PC-9 (cell line): ENCODE results near the gene NID1. TPM values are rescaled to one million over a fixed set of nuclear protein-coding genes. Genes with fewer than 3 reads are reported as not detected.

ENCODE experiments used
- BruUV-seq: library from RNA; stranded (reverse); fragments of 400-500 nt; replicated peaks from 2 replicates; lab custom pipeline; 2021; lab: Mats Ljungman, UMichigan
- CTCF ChIA-PET: fragments of 300-600 bp; sonication (Branson Sonifier 250); formaldehyde crosslinking; loops from one replicate; lab custom pipeline; 2022; ENCODE audit warnings: antibody characterized with exemption; lab: Charles Lee
- POLR2A ChIA-PET: fragments of 300-600 bp; sonication (Branson Sonifier 250); formaldehyde crosslinking; loops from one replicate; lab custom pipeline; 2022; ENCODE audit warnings: antibody characterized with exemption; ENCODE audit not compliant: unreplicated experiment; lab: Charles Lee
- DNase-seq, 2 experiments: peaks; one replicate each; pipeline versions ENCODE4 v3.0.0 to v3.0.0-alpha.2; 2015 to 2022; ENCODE audit warnings: mixed read lengths in 1 of 2
- H2AFZ ChIP-seq: fragments of 200-600 bp; sonication (generic); 2 replicates; pipeline ENCODE4 v1.8.1; 2017; ENCODE audit warnings: antibody characterized with exemption
- H3F3A ChIP-seq: fragments of 200-600 bp; sonication (generic); 2 replicates; pipeline ENCODE4 v1.8.1; 2017; ENCODE audit warnings: antibody characterized with exemption, mild to moderate bottlenecking, low read depth; ENCODE audit not compliant: insufficient read depth
- H3K27ac ChIP-seq: fragments of 200-600 bp; sonication (generic); 2 replicates; pipeline ENCODE4 v1.6.1; 2016; ENCODE audit warnings: mixed run types
- H3K27me3 ChIP-seq: fragments of 200-600 bp; sonication (generic); 2 replicates; pipeline ENCODE4 v1.6.1; 2016; ENCODE audit warnings: low read depth, mixed run types; ENCODE audit not compliant: insufficient read depth
- H3K36me3 ChIP-seq: fragments of 200-600 bp; sonication (generic); 2 replicates; pipeline ENCODE4 v1.6.1; 2016; ENCODE audit warnings: low read depth, mixed run types
- H3K4me1 ChIP-seq: fragments of 200-600 bp; sonication (generic); replicated peaks from 2 replicates; pipeline ENCODE4 v1.6.1; 2016; ENCODE audit warnings: mixed run types; ENCODE audit not compliant: insufficient read depth
- H3K4me2 ChIP-seq: fragments of 200-600 bp; sonication (generic); 2 replicates; pipeline ENCODE4 v1.6.1; 2017; ENCODE audit warnings: mixed run types
- H3K4me3 ChIP-seq: fragments of 200-600 bp; sonication (generic); 2 replicates; pipeline ENCODE4 v1.6.1; 2016; ENCODE audit warnings: mixed run types
- H3K79me2 ChIP-seq: fragments of 200-600 bp; sonication (generic); 2 replicates; pipeline ENCODE4 v1.6.1; 2017; ENCODE audit warnings: low read depth, mixed run types
- H3K9me2 ChIP-seq: fragments of 200-600 bp; sonication (generic); 2 replicates; pipeline ENCODE4 v1.8.1; 2017; ENCODE audit warnings: mild to moderate bottlenecking; ENCODE audit not compliant: insufficient read depth
- H3K9me3 ChIP-seq: fragments of 200-600 bp; sonication (generic); 2 replicates; pipeline ENCODE4 v1.8.1; 2016; ENCODE audit warnings: low read depth; ENCODE audit not compliant: insufficient read depth
- H4K20me1 ChIP-seq: fragments of 200-600 bp; sonication (generic); 2 replicates; pipeline ENCODE4 v1.8.1; 2017; ENCODE audit not compliant: insufficient read depth
- CTCF ChIP-seq: fragments of 200-600 bp; sonication (generic); conservative IDR thresholded peaks from 2 replicates; pipeline ENCODE4 v1.6.1; 2017; ENCODE audit warnings: mixed run types, antibody characterized with exemption, mild to moderate bottlenecking, moderate library complexity
- EZH2 ChIP-seq: fragments of 200-600 bp; sonication (generic); IDR thresholded peaks from 2 replicates; pipeline ENCODE4 v1.8.0; 2017; ENCODE audit warnings: antibody characterized with exemption, low read depth
- intact Hi-C: fragments of 100-400 bp; cut with micrococcal nuclease; formaldehyde crosslinking; loops from one replicate; pipeline ENCODE4 v1.10.0; 2022; ENCODE audit not compliant: unreplicated experiment
- total RNA-seq: library from RNA; stranded (reverse); gene quantifications from 2 replicates; pipeline ENCODE4 v1.2.3, GENCODE V29; 2021

The NID1 gene
- total RNA-seq, 1 experiment from 2014 or later, result not detected

GRCh38 chr1:236038034-236038433 is 26.9 kb downstream of the NID1 start:
- H3K4me3 ChIP-seq, result no peak overlapping the region
- no peaks in the 10 kb centered on the region for H3K27me3 ChIP-seq
- ChIA-PET CTCF (no interaction called here), POLR2A (no interaction called here)
- no peak overlapping the region for H2AFZ ChIP-seq
- no peaks in the 10 kb centered on the region for H3K4me1 ChIP-seq
- DNase-seq, result no peak
- no peaks in the 10 kb centered on the region for H3K79me2 ChIP-seq
- H3K27ac ChIP-seq, result no peak overlapping the region
- H3K9me2 ChIP-seq, result no peaks in the 10 kb centered on the region
- no peak overlapping the region for H3K4me2 ChIP-seq
- BruUV-seq, result no TSS peak
- H4K20me1 ChIP-seq, result no peaks in the 10 kb centered on the region
- no peaks in the 10 kb centered on the region for H3K9me3 ChIP-seq
- no peak for TF ChIP-seq CTCF
- TF ChIP-seq EZH2, result no peak
- H3F3A ChIP-seq, result no peaks in the 10 kb centered on the region
- no peaks in the 10 kb centered on the region for H3K36me3 ChIP-seq
- intact Hi-C loops, result no loop called here

- no peak for DNase-seq
- no peak overlapping the region for H3K4me2 ChIP-seq
- H3K36me3 ChIP-seq, result no peaks in the 10 kb centered on the region
- BruUV-seq, result no TSS peak
- TF ChIP-seq CTCF, result no peak
- no peak for TF ChIP-seq EZH2
- intact Hi-C loops, result no loop called here
- no peak overlapping the region for H2AFZ ChIP-seq
- POLR2A ChIA-PET, result no interaction called here
- H3K9me2 ChIP-seq, result no peaks in the 10 kb centered on the region
- H3K4me3 ChIP-seq, result no peak overlapping the region
- no peaks in the 10 kb centered on the region for H4K20me1 ChIP-seq
- no peak overlapping the region for H3K27ac ChIP-seq
- H3F3A ChIP-seq, result no peaks in the 10 kb centered on the region
- H3K27me3 ChIP-seq, result no peaks in the 10 kb centered on the region
- H3K79me2 ChIP-seq, result no peaks in the 10 kb centered on the region
- no peaks in the 10 kb centered on the region for H3K4me1 ChIP-seq
- CTCF ChIA-PET, result interaction anchor here (0.6 kb wide), 1 partner anchor 522 kb away, joined by 3 read pairs; no protein-coding TSS in a partner anchor
- H3K9me3 ChIP-seq, result no peaks in the 10 kb centered on the region
Measured at GRCh38 chr1:236035681-236036101, 29.2 kb downstream of the NID1 start.

DNA sequence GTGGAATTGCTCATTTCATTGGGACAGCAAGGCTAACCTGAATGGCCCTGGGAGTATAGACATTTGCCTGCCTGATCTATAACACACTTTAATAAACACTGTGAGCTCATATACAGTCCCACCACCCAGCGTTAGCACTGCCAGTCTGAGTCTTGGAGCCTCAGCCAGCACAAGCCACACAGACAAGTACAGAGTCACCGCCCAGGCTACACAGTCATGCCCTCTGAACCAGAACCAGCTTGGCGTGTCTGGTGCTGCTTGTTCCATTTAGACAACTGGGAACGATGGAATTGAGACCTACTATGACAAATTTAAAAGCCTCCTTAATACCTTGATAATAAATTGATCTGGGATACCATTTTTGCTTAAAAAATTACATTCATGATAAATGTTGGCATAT is 31.6 kb downstream of the NID1 start:
- intact Hi-C loops, result no loop called here
- CTCF ChIA-PET, result no interaction called here
- H3K9me2 ChIP-seq, result no peaks in the 10 kb centered on the region
- no peak overlapping the region for H2AFZ ChIP-seq
- H3K4me1 ChIP-seq, result no peaks in the 10 kb centered on the region
- no peaks in the 10 kb centered on the region for H3F3A ChIP-seq
- H3K27ac ChIP-seq, result no peak overlapping the region
- BruUV-seq, result no TSS peak
- DNase-seq, result no peak
- H3K27me3 ChIP-seq, result no peaks in the 10 kb centered on the region
- no peaks in the 10 kb centered on the region for H3K36me3 ChIP-seq
- H3K9me3 ChIP-seq, result no peaks in the 10 kb centered on the region
- no peaks in the 10 kb centered on the region for H3K79me2 ChIP-seq
- POLR2A ChIA-PET, result no interaction called here
- no peak overlapping the region for H3K4me3 ChIP-seq
- H3K4me2 ChIP-seq, result no peak overlapping the region
- TF ChIP-seq EZH2 (no peak), CTCF (no peak)
- H4K20me1 ChIP-seq, result no peaks in the 10 kb centered on the region
